ENCODE measurements around the gene ADCY9. TPM values are rescaled to one million over a fixed set of nuclear protein-coding genes. Genes with fewer than 3 reads are reported as not detected.

ADCY9 gene
- total RNA-seq, 1 donor from 2014 or later, result 11.4 TPM

DNA sequence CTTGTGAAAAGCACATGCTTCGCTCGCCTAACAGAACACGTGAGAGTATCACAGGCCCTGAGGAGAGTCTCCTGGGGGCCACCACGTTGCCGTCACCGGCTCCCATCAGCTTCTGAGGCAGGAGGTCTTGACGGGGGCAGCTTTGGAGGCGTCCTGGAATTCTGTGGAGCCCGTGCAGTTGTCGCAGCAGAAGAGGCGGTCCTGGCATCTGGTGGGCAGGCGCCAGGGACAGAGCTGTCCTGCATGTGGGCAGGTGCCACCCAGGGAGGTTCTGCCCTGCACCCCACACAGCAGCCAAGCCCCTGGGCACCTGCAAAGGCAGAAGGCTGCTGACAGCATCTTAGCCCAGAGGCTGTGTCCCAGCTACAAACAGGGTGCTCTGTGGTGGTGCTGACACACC is 136.7 kb downstream of the ADCY9 start:
- Mint-ChIP-seq H3K36me3 (ENCODE audit: low read depth, unreplicated experiment) (peaks cover 6% of the 10 kb centered on the region), H3K4me3 (ENCODE audit: unreplicated experiment) (no peak overlapping the region), H3K9me3 (ENCODE audit: unreplicated experiment) (no peaks in the 10 kb centered on the region), H3K27ac (ENCODE audit: unreplicated experiment) (no peak overlapping the region), H3K4me1 (ENCODE audit: low read depth, unreplicated experiment) (peaks cover 7% of the 10 kb centered on the region), H3K27me3 (ENCODE audit: low read depth, unreplicated experiment) (peaks cover 11% of the 10 kb centered on the region)
- Histone ChIP-seq H3K4me3 (ENCODE audit: insufficient read depth, low read depth, low read length) (no peak overlapping the region), H3K27me3 (ENCODE audit: insufficient read depth, low read length) (no peaks in the 10 kb centered on the region), H3K4me2 (ENCODE audit: low read length) (no peak overlapping the region), H3K9me3 (ENCODE audit: insufficient read depth, low read depth, low read length) (no peaks in the 10 kb centered on the region), H3K36me3 (ENCODE audit: insufficient read depth, low read length) (no peaks in the 10 kb centered on the region), H3K27ac (ENCODE audit: low read depth, low read length) (no peak overlapping the region), H2AFZ (ENCODE audit: low read depth, low read length) (no peak overlapping the region), H3K4me1 (ENCODE audit: insufficient read depth, low read length) (peaks cover 12% of the 10 kb centered on the region), H4K20me1 (ENCODE audit: insufficient read depth, low read length) (no peaks in the 10 kb centered on the region), H3K79me2 (ENCODE audit: insufficient read depth, low read length) (no peaks in the 10 kb centered on the region), H3K9ac (ENCODE audit: low read length) (no peak overlapping the region)
- TF ChIP-seq, protein P1, sequence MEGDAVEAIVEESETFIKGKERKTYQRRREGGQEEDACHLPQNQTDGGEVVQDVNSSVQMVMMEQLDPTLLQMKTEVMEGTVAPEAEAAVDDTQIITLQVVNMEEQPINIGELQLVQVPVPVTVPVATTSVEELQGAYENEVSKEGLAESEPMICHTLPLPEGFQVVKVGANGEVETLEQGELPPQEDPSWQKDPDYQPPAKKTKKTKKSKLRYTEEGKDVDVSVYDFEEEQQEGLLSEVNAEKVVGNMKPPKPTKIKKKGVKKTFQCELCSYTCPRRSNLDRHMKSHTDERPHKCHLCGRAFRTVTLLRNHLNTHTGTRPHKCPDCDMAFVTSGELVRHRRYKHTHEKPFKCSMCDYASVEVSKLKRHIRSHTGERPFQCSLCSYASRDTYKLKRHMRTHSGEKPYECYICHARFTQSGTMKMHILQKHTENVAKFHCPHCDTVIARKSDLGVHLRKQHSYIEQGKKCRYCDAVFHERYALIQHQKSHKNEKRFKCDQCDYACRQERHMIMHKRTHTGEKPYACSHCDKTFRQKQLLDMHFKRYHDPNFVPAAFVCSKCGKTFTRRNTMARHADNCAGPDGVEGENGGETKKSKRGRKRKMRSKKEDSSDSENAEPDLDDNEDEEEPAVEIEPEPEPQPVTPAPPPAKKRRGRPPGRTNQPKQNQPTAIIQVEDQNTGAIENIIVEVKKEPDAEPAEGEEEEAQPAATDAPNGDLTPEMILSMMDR (IDR thresholded peaks at IDR 0.05; ENCODE audit: insufficient read depth, low read depth, low read length), result no peak
- no peak for TF ChIP-seq EZH2 (IDR thresholded peaks at IDR 0.05; ENCODE audit: insufficient read depth, low read length)
- DNase-seq (ENCODE audit: low read depth) (no peak), FAIRE-seq (no peak)

DNA sequence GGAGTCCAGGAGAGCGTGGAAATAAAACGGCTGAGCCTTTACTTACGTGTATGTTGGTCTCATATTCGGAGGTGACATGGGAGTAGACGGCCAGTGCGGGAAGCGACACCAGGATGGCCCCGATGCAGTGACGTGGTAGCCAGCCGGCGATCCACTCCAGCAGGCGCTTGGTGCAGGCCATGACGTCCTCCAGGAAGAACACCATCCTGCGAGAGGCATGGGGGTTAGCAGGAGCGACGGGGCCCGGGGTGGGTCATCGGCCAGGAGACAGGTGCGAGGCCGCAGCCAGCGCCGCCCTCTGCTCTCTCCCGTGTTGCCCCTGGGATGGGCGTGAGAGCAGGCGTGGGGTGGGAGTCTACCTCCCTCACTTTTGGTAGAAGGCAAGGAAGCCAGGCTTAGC is 137.2 kb downstream of the ADCY9 start:
- FAIRE-seq, result no peak
- H4K20me1 ChIP-seq (ENCODE audit: insufficient read depth, low read length), result no peaks in the 10 kb centered on the region
- H3K27ac Mint-ChIP-seq (ENCODE audit: unreplicated experiment), result no peak overlapping the region

DNA sequence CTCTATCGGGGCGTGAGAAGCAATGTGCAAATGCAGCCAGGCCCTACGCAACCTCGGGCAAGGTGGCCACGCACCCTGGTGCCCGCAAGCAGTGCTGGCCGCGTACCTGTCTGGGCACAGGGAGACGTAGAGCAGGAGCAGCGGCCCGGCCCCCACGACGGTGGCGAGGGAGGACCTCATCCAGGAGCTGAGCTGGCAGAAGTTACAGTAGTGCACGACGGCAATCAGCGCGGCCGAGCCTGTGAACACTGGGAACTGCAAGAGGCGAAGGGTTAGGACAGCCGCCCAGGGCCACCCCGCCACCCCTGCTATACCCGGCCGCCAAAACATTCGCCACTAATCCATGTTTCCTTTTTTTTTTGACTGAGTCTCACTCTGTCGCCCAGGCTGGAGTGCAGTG is 138.9 kb downstream of the ADCY9 start:
- Mint-ChIP-seq H3K27ac (ENCODE audit: unreplicated experiment) (no peak overlapping the region), H3K4me3 (ENCODE audit: unreplicated experiment) (no peak overlapping the region), H3K36me3 (ENCODE audit: low read depth, unreplicated experiment) (peaks cover 5% of the 10 kb centered on the region), H3K4me1 (ENCODE audit: low read depth, unreplicated experiment) (peaks cover 7% of the 10 kb centered on the region), H3K9me3 (ENCODE audit: unreplicated experiment) (no peaks in the 10 kb centered on the region), H3K27me3 (ENCODE audit: low read depth, unreplicated experiment) (peaks cover 2% of the 10 kb centered on the region)
- H3K36me3 ChIP-seq (ENCODE audit: insufficient read depth, low read length), result no peaks in the 10 kb centered on the region
- FAIRE-seq (no peak), DNase-seq (ENCODE audit: low read depth) (no peak)
- H3K4me1 ChIP-seq (ENCODE audit: insufficient read depth, low read length), result peaks cover 12% of the 10 kb centered on the region
- H2AFZ ChIP-seq (ENCODE audit: low read depth, low read length), result no peak overlapping the region
- H3K4me2 ChIP-seq (ENCODE audit: low read length), result no peak overlapping the region
- no peaks in the 10 kb centered on the region for H3K27me3 ChIP-seq (ENCODE audit: insufficient read depth, low read length)
- TF ChIP-seq, protein P1 (IDR thresholded peaks at IDR 0.05; ENCODE audit: insufficient read depth, low read depth, low read length), result no peak
- TF ChIP-seq EZH2 (IDR thresholded peaks at IDR 0.05; ENCODE audit: insufficient read depth, low read length), result no peak
- H3K79me2 ChIP-seq (ENCODE audit: insufficient read depth, low read length), result no peaks in the 10 kb centered on the region
- no peak overlapping the region for H3K9ac ChIP-seq (ENCODE audit: low read length)
- no peaks in the 10 kb centered on the region for H4K20me1 ChIP-seq (ENCODE audit: insufficient read depth, low read length)
- no peak overlapping the region for H3K4me3 ChIP-seq (ENCODE audit: insufficient read depth, low read depth, low read length)
- no peak overlapping the region for H3K27ac ChIP-seq (ENCODE audit: low read depth, low read length)
- no peaks in the 10 kb centered on the region for H3K9me3 ChIP-seq (ENCODE audit: insufficient read depth, low read depth, low read length)

More for the DNA sequence above, 137.2 kb downstream of the ADCY9 start:
- peaks cover 6% of the 10 kb centered on the region for H3K36me3 Mint-ChIP-seq (ENCODE audit: low read depth, unreplicated experiment)
- Histone ChIP-seq H3K79me2 (ENCODE audit: insufficient read depth, low read length) (no peaks in the 10 kb centered on the region), H3K27me3 (ENCODE audit: insufficient read depth, low read length) (no peaks in the 10 kb centered on the region), H3K4me1 (ENCODE audit: insufficient read depth, low read length) (peaks cover 12% of the 10 kb centered on the region), H3K4me3 (ENCODE audit: insufficient read depth, low read depth, low read length) (no peak overlapping the region), H3K9ac (ENCODE audit: low read length) (no peak overlapping the region), H3K36me3 (ENCODE audit: insufficient read depth, low read length) (no peaks in the 10 kb centered on the region), H3K27ac (ENCODE audit: low read depth, low read length) (no peak overlapping the region), H3K4me2 (ENCODE audit: low read length) (no peak overlapping the region), H2AFZ (ENCODE audit: low read depth, low read length) (no peak overlapping the region), H3K9me3 (ENCODE audit: insufficient read depth, low read depth, low read length) (no peaks in the 10 kb centered on the region)
- peaks cover 9% of the 10 kb centered on the region for H3K27me3 Mint-ChIP-seq (ENCODE audit: low read depth, unreplicated experiment)
- no peak overlapping the region for H3K4me3 Mint-ChIP-seq (ENCODE audit: unreplicated experiment)
- peaks cover 7% of the 10 kb centered on the region for H3K4me1 Mint-ChIP-seq (ENCODE audit: low read depth, unreplicated experiment)
- no peak for TF ChIP-seq EZH2 (IDR thresholded peaks at IDR 0.05; ENCODE audit: insufficient read depth, low read length)
- TF ChIP-seq, protein P1 (IDR thresholded peaks at IDR 0.05; ENCODE audit: insufficient read depth, low read depth, low read length), result no peak
- DNase-seq (ENCODE audit: low read depth), result no peak
- no peaks in the 10 kb centered on the region for H3K9me3 Mint-ChIP-seq (ENCODE audit: unreplicated experiment)

Data from astrocyte (in vitro differentiated cells and primary cell).